ENCODE data around the gene SSNA1. TPM values are rescaled to one million over a fixed set of nuclear protein-coding genes. Genes with fewer than 3 reads are reported as not detected.
A peak's percentile ranks its signal among the peaks of the same experiment; 100 is the strongest.

SSNA1 gene
- polyA plus RNA-seq, 1 experiment = 35.0 TPM

DNA sequence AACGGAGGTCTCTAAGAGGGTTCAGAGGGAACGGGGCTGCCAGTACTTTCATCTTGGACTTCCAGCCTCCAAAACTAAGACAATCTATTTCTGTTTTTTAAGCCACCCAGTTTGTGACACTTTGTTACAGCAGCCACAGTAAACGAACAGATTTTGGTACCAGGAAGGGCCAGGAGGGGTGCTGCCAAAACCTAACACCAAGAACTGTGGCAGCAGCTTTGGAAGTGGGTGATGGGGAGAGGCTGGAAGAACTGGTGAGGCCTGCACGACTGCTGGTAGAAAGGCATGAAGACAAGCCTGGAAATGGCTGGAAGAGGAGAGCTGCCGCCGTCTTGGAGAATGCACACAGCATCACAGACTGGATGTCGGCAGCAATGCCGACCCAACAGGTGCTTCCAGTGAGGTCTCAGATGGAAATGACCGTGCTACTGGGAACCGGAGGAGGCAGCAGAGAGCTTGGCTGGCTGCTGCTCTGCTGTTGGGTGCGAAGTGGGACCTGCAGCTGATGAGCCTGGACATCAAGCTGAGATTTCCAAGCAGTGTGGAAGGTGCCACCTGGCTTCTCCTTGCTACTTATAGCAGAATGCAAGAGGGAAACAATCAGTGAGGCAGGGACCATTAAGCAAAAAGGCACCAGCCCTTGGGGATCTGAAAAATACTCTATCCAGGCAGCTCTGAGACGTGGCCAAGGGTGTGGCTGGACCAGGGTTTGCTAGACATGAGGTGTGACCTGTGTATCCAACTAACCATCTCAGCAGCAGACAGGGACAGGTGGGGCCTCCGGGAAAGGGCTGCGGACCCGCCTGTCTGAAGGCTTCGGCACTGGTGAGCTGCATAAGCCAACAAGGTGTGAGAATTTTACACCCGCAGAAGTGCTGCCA is 11.9 kb upstream of the SSNA1 start:
- Histone ChIP-seq H3K27me3 (ENCODE audit: control insufficient read depth, insufficient read depth, low read length) (peaks cover 14% of the 10 kb centered on the region), H3K27ac (ENCODE audit: low read depth, low read length) (no peak overlapping the region), H3K9me3 (ENCODE audit: control insufficient read depth, insufficient read depth, low read length) (no peaks in the 10 kb centered on the region; the same call in 1 of the 2 replicates), H3K4me3 (ENCODE audit: low read depth, low read length) (no peak overlapping the region)
- ChIA-PET POLR2A (interaction anchor here (0.5 to 1.0 kb wide), 3 partner anchors 12 to 134 kb away, joined by 3 to 10 read pairs (median 3); partner anchors contain the start of gene SSNA1), CTCF (interaction anchor here (0.6 to 1.7 kb wide), 4 partner anchors 13 to 77 kb away, joined by 3 to 8 read pairs (median 4); no protein-coding TSS in a partner anchor)
- DNase-seq (ENCODE audit: low read depth, low spot score) = no peak
- TF ChIP-seq, protein P1, sequence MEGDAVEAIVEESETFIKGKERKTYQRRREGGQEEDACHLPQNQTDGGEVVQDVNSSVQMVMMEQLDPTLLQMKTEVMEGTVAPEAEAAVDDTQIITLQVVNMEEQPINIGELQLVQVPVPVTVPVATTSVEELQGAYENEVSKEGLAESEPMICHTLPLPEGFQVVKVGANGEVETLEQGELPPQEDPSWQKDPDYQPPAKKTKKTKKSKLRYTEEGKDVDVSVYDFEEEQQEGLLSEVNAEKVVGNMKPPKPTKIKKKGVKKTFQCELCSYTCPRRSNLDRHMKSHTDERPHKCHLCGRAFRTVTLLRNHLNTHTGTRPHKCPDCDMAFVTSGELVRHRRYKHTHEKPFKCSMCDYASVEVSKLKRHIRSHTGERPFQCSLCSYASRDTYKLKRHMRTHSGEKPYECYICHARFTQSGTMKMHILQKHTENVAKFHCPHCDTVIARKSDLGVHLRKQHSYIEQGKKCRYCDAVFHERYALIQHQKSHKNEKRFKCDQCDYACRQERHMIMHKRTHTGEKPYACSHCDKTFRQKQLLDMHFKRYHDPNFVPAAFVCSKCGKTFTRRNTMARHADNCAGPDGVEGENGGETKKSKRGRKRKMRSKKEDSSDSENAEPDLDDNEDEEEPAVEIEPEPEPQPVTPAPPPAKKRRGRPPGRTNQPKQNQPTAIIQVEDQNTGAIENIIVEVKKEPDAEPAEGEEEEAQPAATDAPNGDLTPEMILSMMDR (IDR thresholded peaks at IDR 0.05; ENCODE audit: low read depth, low read length) = peak; percentile 69

DNA sequence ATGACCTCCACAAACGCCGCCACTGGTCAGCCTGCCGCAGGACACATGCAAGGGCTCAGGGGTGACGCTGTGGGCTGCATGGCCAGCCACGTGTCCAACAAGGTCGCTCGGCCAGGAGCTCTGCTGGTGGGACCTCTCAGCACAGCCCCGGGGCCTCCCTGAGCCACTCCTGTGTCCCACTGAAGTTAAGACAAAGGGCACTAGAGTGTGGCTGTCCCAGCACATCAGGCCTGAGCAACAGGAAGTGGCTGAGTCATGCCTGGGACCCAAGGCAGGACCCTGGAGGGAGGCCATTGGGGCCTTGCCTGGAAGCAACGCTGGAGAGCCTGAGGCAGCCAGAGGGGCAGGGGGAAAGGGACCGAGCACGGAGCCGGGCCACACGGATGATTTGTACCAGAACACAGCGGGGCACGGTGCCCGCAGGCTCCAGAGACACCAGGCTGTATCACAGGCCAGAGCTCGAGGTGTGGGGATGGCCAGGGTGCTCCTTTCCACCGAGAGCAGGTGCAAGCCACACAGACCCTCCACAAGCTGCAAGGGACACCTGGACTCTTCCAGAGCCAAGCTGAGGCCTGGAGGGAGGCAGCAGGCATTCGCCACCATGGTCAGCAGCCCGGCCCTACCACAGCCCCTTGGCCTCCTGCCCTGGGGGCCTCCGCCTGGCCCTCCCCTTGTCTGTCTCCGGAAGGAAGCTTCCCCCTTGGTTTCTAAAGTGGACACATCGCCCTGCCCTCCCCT is 10.1 kb upstream of the SSNA1 start:
- no peaks in the 10 kb centered on the region; the same call in 1 of the 2 replicates for H3K9me3 ChIP-seq (ENCODE audit: control insufficient read depth, insufficient read depth, low read length)
- no peak overlapping the region for H3K27ac ChIP-seq (ENCODE audit: low read depth, low read length)
- CTCF ChIA-PET = no interaction called here
- no peak for DNase-seq (ENCODE audit: low read depth, low spot score)
- H3K4me3 ChIP-seq (ENCODE audit: low read depth, low read length) = no peak overlapping the region
- H3K27me3 ChIP-seq (ENCODE audit: control insufficient read depth, insufficient read depth, low read length) = peaks cover 5% of the 10 kb centered on the region
- POLR2A ChIA-PET = interaction anchor here (1.2 kb wide), 1 partner anchor 11 kb away, joined by 3 read pairs; no protein-coding TSS in a partner anchor
- TF ChIP-seq, protein P1 (IDR thresholded peaks at IDR 0.05; ENCODE audit: low read depth, low read length) = no peak

DNA sequence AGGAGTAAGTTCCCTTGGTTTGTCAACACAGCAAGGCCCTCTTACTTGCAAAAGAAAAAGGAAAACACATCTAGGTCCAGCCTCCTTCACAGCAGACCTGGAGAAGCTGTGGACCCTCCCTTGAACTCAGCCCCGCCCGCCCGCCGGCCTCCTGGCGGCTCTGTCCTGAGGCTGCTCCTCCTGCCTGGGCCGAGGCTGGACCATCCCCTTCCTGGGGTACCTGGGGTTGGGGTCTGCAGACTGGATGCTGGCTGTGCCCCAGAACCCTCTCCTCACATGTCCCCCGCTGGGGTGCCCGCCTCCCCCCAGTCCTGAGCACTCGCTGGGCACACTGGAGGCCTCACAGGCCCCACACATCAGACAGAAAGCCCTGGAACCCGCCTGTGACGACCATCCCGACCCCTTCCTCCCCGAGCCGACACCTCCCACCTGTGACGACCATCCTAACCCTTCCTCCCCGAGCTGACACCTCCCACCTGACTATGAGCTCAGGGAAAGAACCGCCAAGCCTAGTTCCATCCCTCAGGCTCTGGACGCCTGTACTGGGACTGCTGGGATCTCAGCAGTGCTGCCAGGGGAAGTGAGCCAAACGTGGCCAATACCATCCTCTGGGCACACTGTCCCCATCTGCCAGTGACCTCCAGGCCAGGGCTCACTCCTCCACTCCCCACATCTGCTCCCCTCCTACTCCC is 9.4 kb upstream of the SSNA1 start:
- ChIA-PET POLR2A (interaction anchor here (1.2 kb wide), 1 partner anchor 10 kb away, joined by 3 read pairs; no protein-coding TSS in a partner anchor), CTCF (no interaction called here)
- no peak for DNase-seq (ENCODE audit: low read depth, low spot score)
- Histone ChIP-seq H3K27me3 (ENCODE audit: control insufficient read depth, insufficient read depth, low read length) (peaks cover 5% of the 10 kb centered on the region), H3K9me3 (ENCODE audit: control insufficient read depth, insufficient read depth, low read length) (no peaks in the 10 kb centered on the region; the same call in 1 of the 2 replicates), H3K27ac (ENCODE audit: low read depth, low read length) (no peak overlapping the region), H3K4me3 (ENCODE audit: low read depth, low read length) (no peak overlapping the region)
- TF ChIP-seq, protein P1 (IDR thresholded peaks at IDR 0.05; ENCODE audit: low read depth, low read length) = no peak

DNA sequence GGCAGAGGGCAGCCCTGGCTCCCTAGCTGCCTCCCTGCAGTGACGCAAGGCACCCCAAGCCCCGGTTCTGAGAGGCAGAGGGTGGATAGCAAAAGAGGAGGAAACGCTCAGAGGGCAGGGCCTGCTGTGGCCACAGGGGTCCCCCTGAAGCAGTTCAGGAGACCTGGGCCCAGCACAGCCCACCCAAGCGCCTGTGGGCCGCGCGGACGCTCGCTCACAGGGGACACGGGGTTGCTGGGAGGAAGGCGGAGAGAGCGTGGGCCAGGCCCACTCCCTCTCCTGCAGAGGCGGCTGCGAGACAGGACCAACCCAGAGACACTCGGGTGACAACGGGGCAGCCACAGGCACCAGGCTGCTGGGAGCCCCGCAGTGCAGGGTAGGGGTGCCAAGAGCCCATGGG is 8.7 kb upstream of the SSNA1 start:
- POLR2A ChIA-PET = interaction anchor here (1.2 kb wide), 3 partner anchors 9 to 61 kb away, joined by 3 read pairs; partner anchors contain the start of gene TUBB4B
- Histone ChIP-seq H3K27me3 (ENCODE audit: control insufficient read depth, insufficient read depth, low read length) (no peaks in the 10 kb centered on the region), H3K27ac (ENCODE audit: low read depth, low read length) (no peak overlapping the region), H3K9me3 (ENCODE audit: control insufficient read depth, insufficient read depth, low read length) (no peaks in the 10 kb centered on the region), H3K4me3 (ENCODE audit: low read depth, low read length) (no peak overlapping the region)
- CTCF ChIA-PET = no interaction called here
- TF ChIP-seq, protein P1 (IDR thresholded peaks at IDR 0.05; ENCODE audit: low read depth, low read length) = no peak
- DNase-seq (ENCODE audit: low read depth, low spot score) = no peak
